Measurements from ENCODE around the gene HLA-A. TPM values are rescaled to one million over a fixed set of nuclear protein-coding genes. Genes with fewer than 3 reads are reported as not detected.

HLA-A gene
- total RNA-seq, 1 donor from 2014 or later = 167 TPM

- no peak for TF ChIP-seq CTCF (IDR thresholded peaks at IDR 0.05; ENCODE audit: unreplicated experiment)
Observed at GRCh38 chr6:29968130-29968529, 25.8 kb downstream of the HLA-A start.

GRCh38 chr6:29968905-29969304, 26.6 kb downstream of the HLA-A start:
- peaks cover 54% of the 10 kb centered on the region for H3K4me1 Mint-ChIP-seq (ENCODE audit: unreplicated experiment)
- H3K9me3 Mint-ChIP-seq (ENCODE audit: unreplicated experiment) = no peaks in the 10 kb centered on the region
- no peaks in the 10 kb centered on the region for H3K36me3 Mint-ChIP-seq (ENCODE audit: low read depth, unreplicated experiment)
- DNase-seq (ENCODE audit: low spot score) = no peak
- TF ChIP-seq CTCF (IDR thresholded peaks at IDR 0.05; ENCODE audit: unreplicated experiment) = no peak
- no peak overlapping the region for H3K4me3 Mint-ChIP-seq (ENCODE audit: unreplicated experiment)
- H3K27me3 Mint-ChIP-seq (ENCODE audit: unreplicated experiment) = peaks cover 9% of the 10 kb centered on the region
- H3K27ac Mint-ChIP-seq (ENCODE audit: unreplicated experiment) = no peak overlapping the region

More at GRCh38 chr6:29968130-29968529, 25.8 kb downstream of the HLA-A start:
- Mint-ChIP-seq H3K27me3 (ENCODE audit: unreplicated experiment) (peaks cover 9% of the 10 kb centered on the region), H3K27ac (ENCODE audit: unreplicated experiment) (no peak overlapping the region), H3K4me1 (ENCODE audit: unreplicated experiment) (peaks cover 60% of the 10 kb centered on the region), H3K36me3 (ENCODE audit: low read depth, unreplicated experiment) (no peaks in the 10 kb centered on the region), H3K9me3 (ENCODE audit: unreplicated experiment) (no peaks in the 10 kb centered on the region), H3K4me3 (ENCODE audit: unreplicated experiment) (no peak overlapping the region)
- DNase-seq (ENCODE audit: low spot score) = no peak

GRCh38 chr6:29970711-29971110, 28.4 kb downstream of the HLA-A start:
- Mint-ChIP-seq H3K27me3 (ENCODE audit: unreplicated experiment) (peaks cover 6% of the 10 kb centered on the region), H3K4me1 (ENCODE audit: unreplicated experiment) (peaks cover 45% of the 10 kb centered on the region), H3K27ac (ENCODE audit: unreplicated experiment) (no peak overlapping the region), H3K36me3 (ENCODE audit: low read depth, unreplicated experiment) (peaks cover 2% of the 10 kb centered on the region), H3K9me3 (ENCODE audit: unreplicated experiment) (no peaks in the 10 kb centered on the region), H3K4me3 (ENCODE audit: unreplicated experiment) (no peak overlapping the region)
- DNase-seq (ENCODE audit: low spot score) = no peak
- TF ChIP-seq CTCF (IDR thresholded peaks at IDR 0.05; ENCODE audit: unreplicated experiment) = no peak

GRCh38 chr6:29974901-29975560, 32.7 kb downstream of the HLA-A start:
- H3K27ac Mint-ChIP-seq (ENCODE audit: unreplicated experiment) = no peak overlapping the region
- H3K4me1 Mint-ChIP-seq (ENCODE audit: unreplicated experiment) = peaks cover 35% of the 10 kb centered on the region
- H3K9me3 Mint-ChIP-seq (ENCODE audit: unreplicated experiment) = no peaks in the 10 kb centered on the region
- peak; percentile 16 for DNase-seq (ENCODE audit: low spot score)
- peaks cover 6% of the 10 kb centered on the region for H3K27me3 Mint-ChIP-seq (ENCODE audit: unreplicated experiment)
- peaks cover 5% of the 10 kb centered on the region for H3K36me3 Mint-ChIP-seq (ENCODE audit: low read depth, unreplicated experiment)
- no peak for TF ChIP-seq CTCF (IDR thresholded peaks at IDR 0.05; ENCODE audit: unreplicated experiment)
- peak overlapping the region; percentile 86 for H3K4me3 Mint-ChIP-seq (ENCODE audit: unreplicated experiment)

GRCh38 chr6:29975561-29975907, 33.2 kb downstream of the HLA-A start:
- Mint-ChIP-seq H3K4me3 (ENCODE audit: unreplicated experiment) (peak overlapping the region; percentile 86), H3K36me3 (ENCODE audit: low read depth, unreplicated experiment) (peaks cover 5% of the 10 kb centered on the region), H3K9me3 (ENCODE audit: unreplicated experiment) (no peaks in the 10 kb centered on the region), H3K27ac (ENCODE audit: unreplicated experiment) (no peak overlapping the region), H3K27me3 (ENCODE audit: unreplicated experiment) (peaks cover 6% of the 10 kb centered on the region), H3K4me1 (ENCODE audit: unreplicated experiment) (peaks cover 35% of the 10 kb centered on the region)
- DNase-seq (ENCODE audit: low spot score) = no peak
- no peak for TF ChIP-seq CTCF (IDR thresholded peaks at IDR 0.05; ENCODE audit: unreplicated experiment)

Measured in endothelial cell (in vitro differentiated cells).